NCI-H2029 treated with DMSO at 0.1 percent for 48 hours (cell line): Measurements from ENCODE around the gene SLC38A8.

Experiments used
- DNase-seq: peaks from one replicate; lab custom pipeline; 2025; lab: John Stamatoyannopoulos, UW

SLC38A8 gene

GRCh38 chr16:84068783-84069462 is 26.3 kb upstream of the SLC38A8 start:
- DNase-seq = no peak

- DNase-seq = no peak
Measured at GRCh38 chr16:84068041-84068440, 25.4 kb upstream of the SLC38A8 start.

- DNase-seq = no peak
Measured at GRCh38 chr16:84067640-84068039, 25.0 kb upstream of the SLC38A8 start.

GRCh38 chr16:84065536-84066132 is 23.0 kb upstream of the SLC38A8 start:
- peak; percentile 4 for DNase-seq

- DNase-seq = no peak
Measured at GRCh38 chr16:84063980-84064379, 21.4 kb upstream of the SLC38A8 start.

- DNase-seq = peak; percentile 4
Measured at GRCh38 chr16:84062734-84063640, 20.4 kb upstream of the SLC38A8 start.

- DNase-seq = no peak
Measured at GRCh38 chr16:84061236-84061819, 18.7 kb upstream of the SLC38A8 start.

GRCh38 chr16:84059946-84060901 is 17.6 kb upstream of the SLC38A8 start:
- DNase-seq = no peak

- DNase-seq = no peak
Measured at GRCh38 chr16:84059111-84059510, 16.5 kb upstream of the SLC38A8 start.

GRCh38 chr16:84058664-84059063 is 16.1 kb upstream of the SLC38A8 start:
- DNase-seq = no peak

GRCh38 chr16:84058211-84058610 is 15.6 kb upstream of the SLC38A8 start:
- DNase-seq = no peak

GRCh38 chr16:84056933-84057332 is 14.3 kb upstream of the SLC38A8 start:
- DNase-seq = no peak

GRCh38 chr16:84055801-84056634 is 13.4 kb upstream of the SLC38A8 start:
- DNase-seq = no peak

GRCh38 chr16:84055366-84055765 is 12.8 kb upstream of the SLC38A8 start:
- no peak for DNase-seq

- no peak for DNase-seq
Measured at GRCh38 chr16:84054916-84055315, 12.3 kb upstream of the SLC38A8 start.

- DNase-seq = no peak
Measured at GRCh38 chr16:84054271-84054670, 11.7 kb upstream of the SLC38A8 start.

GRCh38 chr16:84053237-84053636 is 10.6 kb upstream of the SLC38A8 start:
- no peak for DNase-seq

- DNase-seq = no peak
Measured at GRCh38 chr16:84052071-84052622, 9.6 kb upstream of the SLC38A8 start.

GRCh38 chr16:84050316-84050715 is 7.7 kb upstream of the SLC38A8 start:
- DNase-seq = no peak

- no peak for DNase-seq
Measured at GRCh38 chr16:84049403-84050060, 6.9 kb upstream of the SLC38A8 start.
